Progenitor cell of endocrine pancreas (in vitro differentiated cells): Measurements from ENCODE around the gene PCCA. TPM values are rescaled to one million over a fixed set of nuclear protein-coding genes. Genes with fewer than 3 reads are reported as not detected.

ENCODE experiments used
- DNase-seq: peaks from one replicate; pipeline ENCODE4 v3.0.0; 2021; ENCODE audit warnings: low spot score; ENCODE audit not compliant: unreplicated experiment
- H3K27ac Mint-ChIP-seq: 2 replicates; pipeline ENCODE4 v1.8.0; 2021; ENCODE audit warnings: mild to moderate bottlenecking, moderate library complexity, mixed read lengths
- H3K27me3 Mint-ChIP-seq: 2 replicates; pipeline ENCODE4 v1.8.0; 2021; ENCODE audit warnings: mixed read lengths
- H3K36me3 Mint-ChIP-seq: 2 replicates; pipeline ENCODE4 v1.8.0; 2022; ENCODE audit warnings: mixed read lengths; ENCODE audit not compliant: insufficient read depth
- H3K4me1 Mint-ChIP-seq: 2 replicates; pipeline ENCODE4 v1.8.0; 2021; ENCODE audit warnings: low read depth, mixed read lengths
- H3K4me3 Mint-ChIP-seq: 2 replicates; pipeline ENCODE4 v1.8.0; 2021; ENCODE audit warnings: low read depth, mild to moderate bottlenecking, moderate library complexity, mixed read lengths
- H3K9me3 Mint-ChIP-seq: 2 replicates; pipeline ENCODE4 v1.8.0; 2021; ENCODE audit warnings: low read depth, mixed read lengths
- total RNA-seq: library from RNA; stranded (reverse); gene quantifications from 2 replicates; pipeline ENCODE4 v1.2.1, GENCODE V29; 2021
- TF ChIP-seq, protein P1 (sequence below): fragments of 200-600 bp; sonication (generic); IDR thresholded peaks from one replicate; pipeline ENCODE4 v1.5.0; 2021; ENCODE audit warnings: antibody characterized with exemption, mild to moderate bottlenecking; ENCODE audit not compliant: unreplicated experiment

Gene PCCA
- total RNA-seq, 1 donor from 2014 or later = 48.1 TPM

DNA sequence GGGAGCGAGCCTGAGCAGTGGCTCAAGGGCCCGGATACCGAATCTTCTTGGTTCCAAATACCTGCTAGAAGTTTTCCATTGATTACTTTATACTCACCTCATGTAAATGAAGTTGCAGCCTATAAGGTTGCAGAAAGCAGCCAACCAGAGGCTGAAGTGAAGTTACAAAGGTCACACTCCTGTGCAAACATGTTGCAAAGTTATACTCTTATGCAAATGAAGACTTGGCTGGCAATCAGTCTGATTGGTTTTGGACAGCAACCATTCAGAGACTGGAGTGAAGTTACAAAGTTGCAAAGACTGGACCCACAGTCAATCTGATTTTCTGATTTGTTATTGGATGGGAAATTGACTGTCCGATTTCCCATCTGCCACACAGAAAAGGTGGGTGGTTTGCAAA, 347.2 kb downstream of the PCCA start:
- Mint-ChIP-seq H3K27ac (no peak overlapping the region), H3K9me3 (peaks cover 7% of the 10 kb centered on the region), H3K36me3 (peaks cover 20% of the 10 kb centered on the region), H3K4me3 (no peak overlapping the region), H3K27me3 (no peaks in the 10 kb centered on the region), H3K4me1 (peaks cover 11% of the 10 kb centered on the region)
- DNase-seq = no peak
- TF ChIP-seq, protein P1, sequence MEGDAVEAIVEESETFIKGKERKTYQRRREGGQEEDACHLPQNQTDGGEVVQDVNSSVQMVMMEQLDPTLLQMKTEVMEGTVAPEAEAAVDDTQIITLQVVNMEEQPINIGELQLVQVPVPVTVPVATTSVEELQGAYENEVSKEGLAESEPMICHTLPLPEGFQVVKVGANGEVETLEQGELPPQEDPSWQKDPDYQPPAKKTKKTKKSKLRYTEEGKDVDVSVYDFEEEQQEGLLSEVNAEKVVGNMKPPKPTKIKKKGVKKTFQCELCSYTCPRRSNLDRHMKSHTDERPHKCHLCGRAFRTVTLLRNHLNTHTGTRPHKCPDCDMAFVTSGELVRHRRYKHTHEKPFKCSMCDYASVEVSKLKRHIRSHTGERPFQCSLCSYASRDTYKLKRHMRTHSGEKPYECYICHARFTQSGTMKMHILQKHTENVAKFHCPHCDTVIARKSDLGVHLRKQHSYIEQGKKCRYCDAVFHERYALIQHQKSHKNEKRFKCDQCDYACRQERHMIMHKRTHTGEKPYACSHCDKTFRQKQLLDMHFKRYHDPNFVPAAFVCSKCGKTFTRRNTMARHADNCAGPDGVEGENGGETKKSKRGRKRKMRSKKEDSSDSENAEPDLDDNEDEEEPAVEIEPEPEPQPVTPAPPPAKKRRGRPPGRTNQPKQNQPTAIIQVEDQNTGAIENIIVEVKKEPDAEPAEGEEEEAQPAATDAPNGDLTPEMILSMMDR = no peak

DNA sequence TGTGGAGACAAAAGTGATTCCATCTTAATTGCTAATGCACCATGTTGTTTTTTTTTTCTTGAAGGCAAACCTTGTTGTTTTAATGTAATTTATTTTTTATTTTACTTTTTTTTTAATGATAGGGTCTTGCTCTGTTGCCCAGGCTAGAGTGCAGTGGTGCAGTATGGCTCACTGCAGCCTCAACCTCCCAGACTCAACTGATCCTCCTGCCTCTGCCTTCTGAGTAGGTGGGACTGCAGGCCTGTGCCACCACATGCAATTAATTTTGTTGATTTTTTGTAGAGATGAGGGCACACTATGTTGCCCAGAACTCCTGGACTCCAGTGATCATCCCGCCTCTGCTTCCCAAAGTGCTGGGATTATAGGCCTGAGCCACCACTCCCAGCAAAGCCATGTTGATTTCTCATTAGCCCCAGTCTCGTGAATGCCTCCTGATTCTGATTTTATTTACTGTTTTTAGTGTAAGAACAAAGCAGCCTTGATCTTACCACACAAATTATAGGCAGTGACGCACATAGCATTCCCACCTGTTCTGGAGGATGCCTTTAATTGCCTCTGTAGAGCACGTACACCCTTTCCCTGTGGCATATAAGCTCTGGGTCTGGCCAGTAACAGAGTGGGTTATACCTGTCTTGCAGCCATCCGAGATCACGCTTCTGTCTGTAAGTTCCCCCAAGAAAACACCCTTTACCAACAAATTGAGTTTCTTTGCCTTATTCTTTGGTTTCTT, 349.3 kb downstream of the PCCA start:
- no peaks in the 10 kb centered on the region for H3K27me3 Mint-ChIP-seq
- no peak overlapping the region for H3K4me3 Mint-ChIP-seq
- TF ChIP-seq, protein P1 = no peak
- H3K4me1 Mint-ChIP-seq = peaks cover 15% of the 10 kb centered on the region
- peak overlapping the region; percentile 90 for H3K27ac Mint-ChIP-seq
- peaks cover 13% of the 10 kb centered on the region for H3K36me3 Mint-ChIP-seq
- peaks cover 3% of the 10 kb centered on the region for H3K9me3 Mint-ChIP-seq
- no peak for DNase-seq

DNA sequence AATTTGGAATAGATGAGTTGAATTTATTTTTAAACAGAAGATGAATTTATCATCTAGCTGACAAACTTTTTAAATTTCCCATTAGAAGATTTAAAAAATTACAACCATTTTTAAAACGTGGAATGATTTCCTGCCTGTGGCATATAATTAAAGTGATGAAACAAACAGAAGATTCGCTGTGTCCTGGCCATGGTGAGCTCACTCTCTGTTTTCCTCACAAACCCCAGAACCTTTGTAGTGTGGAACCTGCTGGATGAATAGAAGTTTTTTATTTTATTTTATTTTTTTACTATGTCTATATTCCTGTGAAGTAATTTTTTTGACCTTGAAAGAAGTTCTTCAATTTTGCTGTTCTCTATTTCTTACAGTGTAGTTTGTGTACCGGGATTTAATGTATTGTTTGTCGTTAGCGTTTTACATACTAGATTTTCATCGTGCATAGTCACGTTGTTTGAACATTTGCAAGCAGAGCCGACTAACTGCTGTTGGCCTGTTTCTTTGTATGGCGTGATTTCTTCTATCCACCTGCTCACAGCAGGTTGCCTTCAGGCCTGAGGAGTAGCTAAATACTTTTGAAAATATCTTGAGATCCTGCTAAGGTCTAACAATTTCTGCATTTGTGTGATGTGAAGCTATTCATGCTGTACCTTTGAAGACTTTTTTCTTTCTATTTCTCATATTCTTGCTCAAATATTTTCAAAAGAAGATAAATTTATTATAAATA, 350.5 kb downstream of the PCCA start:
- Mint-ChIP-seq H3K36me3 (peaks cover 13% of the 10 kb centered on the region), H3K4me3 (no peak overlapping the region)
- DNase-seq = no peak

DNA sequence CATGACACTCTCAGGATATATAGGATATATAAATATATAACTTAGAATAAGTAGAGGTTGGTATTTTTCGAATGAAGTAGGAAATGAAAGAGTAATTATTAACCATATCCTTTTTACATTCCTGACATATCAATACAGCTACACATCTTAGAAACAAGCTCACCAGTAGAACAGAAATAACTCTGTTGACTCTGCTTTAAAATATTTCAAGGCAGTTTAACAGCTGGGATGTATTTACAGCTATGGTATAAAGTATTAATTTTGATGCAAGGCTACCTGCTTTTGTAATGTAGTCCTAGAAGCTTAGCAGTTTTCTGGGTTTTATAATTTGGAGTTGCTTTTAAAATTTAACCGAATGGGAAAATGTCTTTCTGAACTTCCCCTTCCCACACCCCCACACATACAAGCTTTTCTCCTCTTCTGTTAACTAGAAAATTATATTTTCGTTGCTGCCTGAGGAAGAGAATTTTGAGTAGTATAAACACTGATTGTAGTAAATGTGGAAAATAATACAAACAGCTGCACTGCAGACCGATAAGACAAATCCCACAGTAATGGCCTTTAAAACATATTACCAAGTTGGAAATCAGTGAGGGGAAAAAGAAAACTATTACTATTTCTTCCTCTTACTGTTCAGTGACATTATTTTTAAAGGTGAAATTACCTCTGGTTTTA, 352.0 kb downstream of the PCCA start:
- TF ChIP-seq, protein P1 = no peak
- Mint-ChIP-seq H3K27ac (peak overlapping the region; percentile 86), H3K4me1 (peaks cover 16% of the 10 kb centered on the region), H3K36me3 (peaks cover 7% of the 10 kb centered on the region), H3K27me3 (no peaks in the 10 kb centered on the region), H3K4me3 (no peak overlapping the region), H3K9me3 (no peaks in the 10 kb centered on the region)
- no peak for DNase-seq

More for the DNA sequence above, 350.5 kb downstream of the PCCA start:
- Mint-ChIP-seq H3K27ac (no peak overlapping the region), H3K4me1 (peaks cover 15% of the 10 kb centered on the region), H3K9me3 (peaks cover 3% of the 10 kb centered on the region), H3K27me3 (no peaks in the 10 kb centered on the region)
- TF ChIP-seq, protein P1 = no peak

DNA sequence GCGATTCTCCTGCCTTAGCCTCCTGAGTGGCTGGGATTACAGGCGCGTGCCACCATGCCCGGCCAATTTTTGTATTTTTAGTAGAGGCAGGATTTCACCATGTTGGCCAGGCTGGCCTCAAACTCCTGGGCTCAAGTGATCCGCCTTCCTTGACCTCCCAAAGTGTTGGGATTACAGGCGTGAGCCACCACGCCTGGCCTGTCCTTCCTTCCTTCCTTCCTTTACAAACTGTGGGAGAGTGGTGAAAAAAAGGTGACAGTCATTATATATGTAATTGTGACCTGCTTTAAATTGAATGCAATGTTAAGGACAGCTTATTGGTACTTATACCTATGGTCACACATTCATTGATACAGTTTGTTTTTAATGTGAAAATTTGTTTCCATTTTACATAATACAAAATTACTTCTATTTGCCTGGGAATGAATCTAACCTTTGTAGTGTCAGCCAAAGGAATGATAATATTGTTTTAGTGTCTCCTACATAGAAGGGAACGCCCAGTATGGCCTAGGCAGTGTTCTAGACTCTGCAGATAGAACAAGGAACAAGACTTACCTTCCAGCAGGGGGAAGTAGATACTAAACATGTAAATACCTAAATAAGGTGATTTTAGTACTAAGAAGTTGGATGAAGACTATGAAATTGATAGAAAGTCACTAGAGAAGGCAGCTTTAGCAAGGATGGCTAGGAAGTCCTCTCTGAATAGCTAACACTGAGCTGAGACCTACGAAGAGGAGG, 353.4 kb downstream of the PCCA start:
- H3K4me1 Mint-ChIP-seq = peaks cover 11% of the 10 kb centered on the region
- no peak overlapping the region for H3K27ac Mint-ChIP-seq
- H3K4me3 Mint-ChIP-seq = no peak overlapping the region
- no peaks in the 10 kb centered on the region for H3K27me3 Mint-ChIP-seq
- H3K9me3 Mint-ChIP-seq = no peaks in the 10 kb centered on the region
- no peak for DNase-seq
- H3K36me3 Mint-ChIP-seq = peaks cover 5% of the 10 kb centered on the region
- TF ChIP-seq, protein P1 = no peak
